Gastrocnemius medialis (tissue), 4 donors: ENCODE results near the gene WDR45B. TPM values are rescaled to one million over a fixed set of nuclear protein-coding genes. Genes with fewer than 3 reads are reported as not detected.
"Not testable (repeated sequence)": the region's sequence is repeated elsewhere in the genome, so short reads cannot be mapped to it uniquely, and the experiment has no call there.

ENCODE experiments used
- ATAC-seq, 2 donors: fragments of 150-250 bp; one replicate each; pipeline ENCODE4 v1.9.1; 2016
- DNase-seq, 2 donors: peaks; one replicate each; pipeline ENCODE4 v3.0.0-alpha.2; 2019
- H3K27ac ChIP-seq, 4 donors: fragments of 200-600 bp; sonication (generic); 1 replicate in 1 of 4; 2 replicates in 3 of 4; pipeline ENCODE4 v1.5.1; 2016 to 2018; ENCODE audit warnings: mild to moderate bottlenecking in 2 of 4, moderate library complexity in 1 of 4
- H3K27me3 ChIP-seq, 3 donors: fragments of 200-600 bp; sonication (generic) in 2 of 3; 1 replicate in 1 of 3; 2 replicates in 2 of 3; pipeline versions ENCODE4 v1.5.1 to v1.6.0; 2016 to 2019; ENCODE audit warnings: mild to moderate bottlenecking in 1 of 3, moderate library complexity in 1 of 3
- H3K36me3 ChIP-seq, 2 donors: fragments of 200-600 bp; sonication (generic) in 1 of 2; one replicate each; pipeline ENCODE4 v1.5.1; 2017 to 2018
- H3K4me1 ChIP-seq, 2 donors: fragments of 200-600 bp; sonication (generic) in 1 of 2; one replicate each; pipeline ENCODE4 v1.5.1; 2016 to 2017; ENCODE audit warnings: mild to moderate bottlenecking in 2 of 2
- H3K4me3 ChIP-seq, 4 donors: fragments of 200-600 bp; sonication (generic) in 3 of 4; 1 replicate in 1 of 4; 2 replicates in 3 of 4; pipeline ENCODE4 v1.5.1; 2016 to 2019; ENCODE audit warnings: mild to moderate bottlenecking in 2 of 4
- H3K9me3 ChIP-seq, 3 donors: fragments of 200-600 bp; sonication (generic) in 2 of 3; 1 replicate in 1 of 3; 2 replicates in 2 of 3; pipeline ENCODE4 v1.5.1; 2016 to 2019
- CTCF ChIP-seq, 5 experiments: fragments of 450-650 bp in 3 of 5; fragments of 200-600 bp in 2 of 5; sonication (generic) in 2 of 5; IDR thresholded peaks in 4 of 5; conservative IDR thresholded peaks in 1 of 5; 1 replicate in 4 of 5; 2 replicates in 1 of 5; pipeline ENCODE4 v1.5.1; 2016 to 2019; ENCODE audit warnings: antibody characterized with exemption in 5 of 5, mild to moderate bottlenecking in 3 of 5, moderate library complexity in 3 of 5
- POLR2A ChIP-seq, 2 donors: fragments of 450-650 bp; IDR thresholded peaks; one replicate each; pipeline ENCODE4 v1.6.1; 2017; ENCODE audit warnings: antibody characterized with exemption in 2 of 2, mild to moderate bottlenecking in 2 of 2, moderate library complexity in 2 of 2
- in situ Hi-C, 4 donors: fragments of 200-750 bp; cut with MboI; loops; one replicate each; pipeline versions ENCODE4 v1.15.0 to v1.8.0; 2017; ENCODE audit warnings: low sequenced_read_pairs in 4 of 4
- intact Hi-C: fragments of 100-400 bp; cut with DNase I; formaldehyde crosslinking; loops from one replicate; pipeline ENCODE4 v1.15.1; 2023; ENCODE audit warnings: low total_unique reads
- total RNA-seq, 4 donors: library from RNA; depleted of rRNA; stranded (reverse); fragments of >200 nt; gene quantifications; one replicate each; pipeline versions ENCODE4 v1.1.0 to v1.2.3, GENCODE V29; 2016

WDR45B gene
- total RNA-seq, 4 donors from 2014 or later = 28.0 to 39.2 (median 34.8) TPM

- DNase-seq (no peak), ATAC-seq (no peak)
- Histone ChIP-seq H3K27ac (no peak overlapping the region), H3K36me3 (peaks cover 0 to 36% of the 10 kb centered on the region in 2 donors), H3K4me3 (no peak overlapping the region), H3K4me1 (no peaks in the 10 kb centered on the region), H3K27me3 (no peaks in the 10 kb centered on the region), H3K9me3 (no peaks in the 10 kb centered on the region)
- TF ChIP-seq POLR2A (IDR thresholded peaks at IDR 0.05) (no peak), CTCF (IDR thresholded peaks at IDR 0.05 in 4 of 5, conservative IDR thresholded peaks at IDR 0.05 in 1 of 5) (no peak)
- intact Hi-C loops (no loop called here), in situ Hi-C loops (no loop called here)
These were observed 70.9 kb downstream of the WDR45B start for GRCh38 chr17:82577300-82577699.

- H3K4me1 ChIP-seq, H3K4me3 ChIP-seq, H3K27me3 ChIP-seq, in situ Hi-C loops, H3K27ac ChIP-seq, H3K9me3 ChIP-seq, ATAC-seq, DNase-seq, intact Hi-C loops: not testable (repeated sequence)
- H3K36me3 ChIP-seq = peaks cover 0 to 52% of the 10 kb centered on the region in 2 donors
These were observed 72.5 kb downstream of the WDR45B start for GRCh38 chr17:82575581-82576221.

- no peaks in the 10 kb centered on the region for H3K9me3 ChIP-seq
- DNase-seq = no peak
- no peaks in the 10 kb centered on the region for H3K27me3 ChIP-seq
- intact Hi-C loops (no loop called here), in situ Hi-C loops (no loop called here)
- peaks cover 0 to 6% of the 10 kb centered on the region in 2 donors for H3K4me1 ChIP-seq
- TF ChIP-seq POLR2A (IDR thresholded peaks at IDR 0.05) (no peak), CTCF (IDR thresholded peaks at IDR 0.05 in 4 of 5, conservative IDR thresholded peaks at IDR 0.05 in 1 of 5) (no peak)
- ATAC-seq = no peak
- H3K36me3 ChIP-seq = peaks cover 0 to 55% of the 10 kb centered on the region in 2 donors
- no peak overlapping the region for H3K4me3 ChIP-seq
- no peak overlapping the region for H3K27ac ChIP-seq
These were observed 74.2 kb downstream of the WDR45B start for GRCh38 chr17:82574041-82574440.

- intact Hi-C loops (no loop called here), in situ Hi-C loops (no loop called here)
- DNase-seq (no peak), ATAC-seq (no peak)
- no peak for TF ChIP-seq CTCF (IDR thresholded peaks at IDR 0.05 in 4 of 5, conservative IDR thresholded peaks at IDR 0.05 in 1 of 5)
- TF ChIP-seq POLR2A (IDR thresholded peaks at IDR 0.05) = no peak
- Histone ChIP-seq H3K9me3 (no peaks in the 10 kb centered on the region), H3K4me3 (no peak overlapping the region), H3K4me1 (peaks cover 11 to 18% of the 10 kb centered on the region in 2 donors), H3K27ac (no peak overlapping the region), H3K36me3 (peaks cover 0 to 65% of the 10 kb centered on the region in 2 donors), H3K27me3 (no peaks in the 10 kb centered on the region)
These were observed 76.4 kb downstream of the WDR45B start for GRCh38 chr17:82571855-82572254.

GRCh38 chr17:82570277-82570676 is 78.0 kb downstream of the WDR45B start:
- H3K9me3 ChIP-seq = no peaks in the 10 kb centered on the region
- DNase-seq (no peak), ATAC-seq (no peak)
- TF ChIP-seq POLR2A (IDR thresholded peaks at IDR 0.05) = no peak
- TF ChIP-seq CTCF (IDR thresholded peaks at IDR 0.05 in 4 of 5, conservative IDR thresholded peaks at IDR 0.05 in 1 of 5) = no peak
- H3K27me3 ChIP-seq = no peaks in the 10 kb centered on the region
- peaks cover 27 to 32% of the 10 kb centered on the region in 2 donors for H3K4me1 ChIP-seq
- peaks cover 0 to 54% of the 10 kb centered on the region in 2 donors for H3K36me3 ChIP-seq
- H3K27ac ChIP-seq = peak overlapping the region in 1 of 4 donors; percentile 81
- intact Hi-C loops (no loop called here), in situ Hi-C loops (no loop called here)
- H3K4me3 ChIP-seq = no peak overlapping the region
